KMS-11 (cell line): ENCODE data around the gene ASH1L.
"Not testable (repeated sequence)": the region's sequence is repeated elsewhere in the genome, so short reads cannot be mapped to it uniquely, and the experiment has no call there.

Experiments
- H2AFZ ChIP-seq: fragments of 200-600 bp; sonication (generic); 2 replicates; pipeline ENCODE4 v1.6.1; 2016; ENCODE audit warnings: antibody characterized with exemption, mixed run types, low read depth
- H3K27ac ChIP-seq: fragments of 200-600 bp; sonication (generic); 2 replicates; pipeline ENCODE4 v1.6.1; 2016; ENCODE audit warnings: mild to moderate bottlenecking, mixed run types
- H3K27me3 ChIP-seq: fragments of 200-600 bp; sonication (generic); 2 replicates; pipeline ENCODE4 v1.6.1; 2017; ENCODE audit warnings: mild to moderate bottlenecking, low read depth, mixed run types, moderate library complexity; ENCODE audit not compliant: insufficient read depth
- H3K36me3 ChIP-seq: fragments of 200-600 bp; sonication (generic); 2 replicates; pipeline ENCODE4 v1.6.1; 2017; ENCODE audit warnings: mild to moderate bottlenecking, mixed run types; ENCODE audit not compliant: insufficient read depth
- H3K4me1 ChIP-seq: fragments of 200-600 bp; sonication (generic); 2 replicates; pipeline ENCODE4 v1.6.1; 2016; ENCODE audit warnings: mild to moderate bottlenecking, low read depth, mixed run types; ENCODE audit not compliant: poor library complexity, severe bottlenecking
- H3K4me2 ChIP-seq: fragments of 200-600 bp; sonication (generic); 2 replicates; pipeline ENCODE4 v1.7.0; 2016; ENCODE audit warnings: mild to moderate bottlenecking, mixed run types
- H3K4me3 ChIP-seq: fragments of 200-600 bp; sonication (generic); IDR thresholded peaks from 2 replicates; pipeline ENCODE4 v1.6.1; 2017; ENCODE audit warnings: low read depth, low read length, mixed read lengths; ENCODE audit not compliant: insufficient read depth
- H3K79me2 ChIP-seq: fragments of 200-600 bp; sonication (generic); 2 replicates; pipeline ENCODE4 v1.6.1; 2016; ENCODE audit warnings: low read depth, mixed run types; ENCODE audit not compliant: insufficient read depth
- H3K9ac ChIP-seq: fragments of 200-600 bp; sonication (generic); 2 replicates; pipeline ENCODE4 v1.6.1; 2016; ENCODE audit warnings: mild to moderate bottlenecking, mixed run types
- H4K20me1 ChIP-seq: fragments of 200-600 bp; sonication (generic); 2 replicates; pipeline ENCODE4 v1.6.1; 2016; ENCODE audit warnings: mild to moderate bottlenecking, mixed run types; ENCODE audit not compliant: insufficient read depth
- CTCF ChIP-seq: fragments of 200-600 bp; sonication (generic); conservative IDR thresholded peaks from 2 replicates; pipeline ENCODE4 v1.6.1; 2017; ENCODE audit warnings: low read depth, mild to moderate bottlenecking, antibody characterized with exemption, low read length, moderate library complexity, mixed read lengths

Gene ASH1L

GRCh38 chr1:155455588-155456195 lies 106.9 kb downstream of the ASH1L start:
- Histone ChIP-seq H3K4me3 (no peak overlapping the region), H3K4me1 (peaks cover 47% of the 10 kb centered on the region), H2AFZ (no peak overlapping the region), H3K36me3 (no peaks in the 10 kb centered on the region; the same call in none of the 2 replicates), H4K20me1 (no peaks in the 10 kb centered on the region), H3K27ac (peak overlapping the region; percentile 10; the same call in 1 of the 2 replicates), H3K9ac (no peak overlapping the region), H3K79me2 (peaks cover under 1% of the 10 kb centered on the region; the same call in 1 of the 2 replicates), H3K27me3 (no peaks in the 10 kb centered on the region), H3K4me2 (peak overlapping the region; percentile 11; the same call in 1 of the 2 replicates)
- TF ChIP-seq CTCF: no peak

- H3K4me3 ChIP-seq: no peak overlapping the region
- no peak overlapping the region for H3K9ac ChIP-seq
- H4K20me1 ChIP-seq: no peaks in the 10 kb centered on the region
- no peak for TF ChIP-seq CTCF
- H2AFZ ChIP-seq: no peak overlapping the region
- peaks cover 11% of the 10 kb centered on the region; the same call in 1 of the 2 replicates for H3K36me3 ChIP-seq
- H3K4me1 ChIP-seq: peaks cover 37% of the 10 kb centered on the region
- no peak overlapping the region for H3K4me2 ChIP-seq
- no peaks in the 10 kb centered on the region for H3K27me3 ChIP-seq
- peaks cover 6% of the 10 kb centered on the region; the same call in 1 of the 2 replicates for H3K79me2 ChIP-seq
- no peak overlapping the region for H3K27ac ChIP-seq
Observed at GRCh38 chr1:155454096-155454495, 108.5 kb downstream of the ASH1L start.

- Histone ChIP-seq H3K79me2 (peaks cover 6% of the 10 kb centered on the region; the same call in 1 of the 2 replicates), H4K20me1 (no peaks in the 10 kb centered on the region), H3K9ac (no peak overlapping the region), H3K4me1 (peaks cover 30% of the 10 kb centered on the region), H3K4me3 (no peak overlapping the region), H3K27me3 (no peaks in the 10 kb centered on the region), H3K36me3 (peaks cover 11% of the 10 kb centered on the region; the same call in 1 of the 2 replicates), H3K27ac (no peak overlapping the region), H2AFZ (no peak overlapping the region), H3K4me2 (no peak overlapping the region)
- no peak for TF ChIP-seq CTCF
Observed at GRCh38 chr1:155453141-155453540, 109.5 kb downstream of the ASH1L start.

GRCh38 chr1:155451199-155451598 lies 111.4 kb downstream of the ASH1L start:
- Histone ChIP-seq H3K27ac (no peak overlapping the region), H3K36me3 (peaks cover 11% of the 10 kb centered on the region; the same call in 1 of the 2 replicates), H3K27me3 (no peaks in the 10 kb centered on the region), H3K4me1 (peaks cover 11% of the 10 kb centered on the region), H3K79me2 (peaks cover 6% of the 10 kb centered on the region; the same call in 1 of the 2 replicates), H4K20me1 (no peaks in the 10 kb centered on the region), H3K9ac (no peak overlapping the region), H2AFZ (no peak overlapping the region), H3K4me2 (no peak overlapping the region), H3K4me3 (no peak overlapping the region)
- TF ChIP-seq CTCF: no peak

GRCh38 chr1:155442431-155442830 lies 120.2 kb downstream of the ASH1L start:
- peaks cover 17% of the 10 kb centered on the region; the same call in 1 of the 2 replicates for H3K36me3 ChIP-seq
- not testable (repeated sequence) for H3K27ac ChIP-seq, H3K4me1 ChIP-seq, H3K4me2 ChIP-seq, H4K20me1 ChIP-seq, H3K79me2 ChIP-seq, H3K4me3 ChIP-seq, H2AFZ ChIP-seq, H3K27me3 ChIP-seq, H3K9ac ChIP-seq
